Measurements from ENCODE around the gene PGM2L1. TPM values are rescaled to one million over a fixed set of nuclear protein-coding genes. Genes with fewer than 3 reads are reported as not detected.
A peak's percentile ranks its signal among the peaks of the same experiment; 100 is the strongest.

Gene PGM2L1
- total and polyA plus RNA-seq, 11 donors: 0.57 to 3.1 (median 1.8) TPM

DNA sequence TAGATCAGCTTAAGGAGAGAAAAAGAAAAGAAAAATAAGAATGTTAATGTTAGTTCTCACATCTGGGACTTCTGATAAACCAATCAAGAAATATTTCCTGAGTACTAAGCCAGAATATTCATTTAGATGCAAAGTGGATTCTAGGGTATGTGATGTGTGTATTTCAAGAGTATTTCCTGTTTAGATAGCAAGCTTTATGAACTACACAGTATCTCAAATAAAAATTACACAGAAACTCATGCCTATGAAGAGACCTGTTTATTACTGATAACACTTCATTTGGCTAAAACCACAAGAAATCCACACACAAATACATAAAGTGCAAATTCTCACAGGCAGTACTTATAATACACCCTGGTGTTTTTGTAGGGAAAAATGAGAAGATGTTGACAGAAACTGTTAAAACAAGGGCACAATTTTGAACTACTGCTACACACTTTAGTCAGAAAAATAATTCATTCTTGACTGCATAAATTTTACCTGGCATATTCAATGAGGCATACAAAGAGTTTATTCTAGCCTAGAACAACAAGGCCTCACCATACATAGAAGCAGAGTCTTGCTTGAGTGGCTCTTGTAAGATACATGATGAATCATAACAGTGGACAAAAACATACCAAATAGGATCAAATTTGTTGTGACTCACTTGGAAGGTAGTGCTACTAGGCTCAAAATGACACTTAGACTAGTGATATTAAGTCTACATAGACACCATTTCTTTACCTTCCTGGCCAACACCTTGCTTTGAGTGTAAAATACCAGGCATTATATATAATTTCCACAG, 68.0 kb downstream of the PGM2L1 start:
- ATAC-seq (no peak), DNase-seq (no peak)
- Histone ChIP-seq H3K9me3 (peaks cover 0 to 3% (median 0%) of the 10 kb centered on the region in 12 donors), H3K27me3 (no peaks in the 10 kb centered on the region), H3K27ac (no peak overlapping the region), H3K4me3 (no peak overlapping the region), H3K4me1 (peaks cover 0 to 21% (median 19%) of the 10 kb centered on the region in 12 donors), H3K36me3 (no peaks in the 10 kb centered on the region)
- TF ChIP-seq POLR2A (IDR thresholded peaks at IDR 0.05): no peak
- TF ChIP-seq, protein P1, sequence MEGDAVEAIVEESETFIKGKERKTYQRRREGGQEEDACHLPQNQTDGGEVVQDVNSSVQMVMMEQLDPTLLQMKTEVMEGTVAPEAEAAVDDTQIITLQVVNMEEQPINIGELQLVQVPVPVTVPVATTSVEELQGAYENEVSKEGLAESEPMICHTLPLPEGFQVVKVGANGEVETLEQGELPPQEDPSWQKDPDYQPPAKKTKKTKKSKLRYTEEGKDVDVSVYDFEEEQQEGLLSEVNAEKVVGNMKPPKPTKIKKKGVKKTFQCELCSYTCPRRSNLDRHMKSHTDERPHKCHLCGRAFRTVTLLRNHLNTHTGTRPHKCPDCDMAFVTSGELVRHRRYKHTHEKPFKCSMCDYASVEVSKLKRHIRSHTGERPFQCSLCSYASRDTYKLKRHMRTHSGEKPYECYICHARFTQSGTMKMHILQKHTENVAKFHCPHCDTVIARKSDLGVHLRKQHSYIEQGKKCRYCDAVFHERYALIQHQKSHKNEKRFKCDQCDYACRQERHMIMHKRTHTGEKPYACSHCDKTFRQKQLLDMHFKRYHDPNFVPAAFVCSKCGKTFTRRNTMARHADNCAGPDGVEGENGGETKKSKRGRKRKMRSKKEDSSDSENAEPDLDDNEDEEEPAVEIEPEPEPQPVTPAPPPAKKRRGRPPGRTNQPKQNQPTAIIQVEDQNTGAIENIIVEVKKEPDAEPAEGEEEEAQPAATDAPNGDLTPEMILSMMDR (IDR thresholded peaks at IDR 0.05): no peak
- intact Hi-C loops (cut with DNase I): no loop called here

DNA sequence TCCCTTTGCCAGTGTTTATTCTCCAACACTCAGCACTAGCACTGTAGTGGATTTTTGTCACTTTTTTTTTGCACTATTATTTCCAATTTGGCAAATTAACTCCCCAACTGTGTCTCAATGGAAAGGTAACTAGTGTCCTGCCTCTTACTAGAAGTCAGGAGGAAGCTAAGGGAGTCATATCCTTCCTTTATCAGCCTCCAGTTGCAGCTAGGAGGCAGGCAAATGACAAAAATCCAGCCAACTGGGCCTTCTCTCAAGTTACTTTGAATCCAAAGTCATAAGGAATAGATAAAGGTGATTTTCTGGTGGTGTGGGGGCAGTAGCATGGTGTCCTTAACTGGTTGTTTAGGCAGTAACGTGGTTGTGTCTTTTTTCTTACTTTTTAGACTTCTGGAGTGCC, 71.2 kb downstream of the PGM2L1 start:
- Histone ChIP-seq H3K4me1 (peaks cover 0 to 36% (median 27%) of the 10 kb centered on the region in 12 donors), H3K27ac (no peak overlapping the region), H3K27me3 (no peaks in the 10 kb centered on the region), H3K4me3 (no peak overlapping the region), H3K9me3 (peaks cover 0 to 9% (median 0%) of the 10 kb centered on the region in 12 donors), H3K36me3 (no peaks in the 10 kb centered on the region)
- no peak for TF ChIP-seq POLR2A (IDR thresholded peaks at IDR 0.05)
- TF ChIP-seq, protein P1 (IDR thresholded peaks at IDR 0.05): no peak
- WGBS, 4 donors: 84 to 92% (median 90%) methylated on average over 1 of the region's 1 CpG
- intact Hi-C loops (cut with DNase I): loop anchor here in 4 of 10 donors (10.0 kb wide), 1 partner anchor 72 kb away; no protein-coding TSS in a partner anchor
- DNase-seq (no peak), ATAC-seq (no peak)

DNA sequence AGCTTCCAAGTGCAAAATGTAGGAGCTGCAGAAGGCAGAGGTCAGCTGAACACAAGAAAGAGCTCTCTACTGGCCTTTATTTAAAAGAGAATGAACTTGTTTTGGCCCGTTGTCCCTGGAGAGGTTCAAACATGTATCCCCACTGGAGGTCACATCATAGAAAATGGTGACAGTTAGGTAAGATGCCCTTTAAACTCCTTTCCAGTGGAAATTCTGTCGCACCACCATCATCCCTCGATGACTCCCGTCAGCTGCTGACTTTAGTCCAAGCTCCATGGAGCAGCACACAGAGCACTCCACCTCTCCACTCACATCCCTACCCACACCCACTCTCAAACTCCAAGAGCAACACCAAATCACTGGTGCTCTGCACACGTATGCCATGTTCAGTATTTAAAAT, 71.6 kb downstream of the PGM2L1 start:
- peak overlapping the region in 1 of 12 donors; percentile 57 for H3K27ac ChIP-seq
- DNase-seq (no peak), ATAC-seq (no peak)
- no peaks in the 10 kb centered on the region for H3K36me3 ChIP-seq
- no peak overlapping the region for H3K4me3 ChIP-seq
- H3K27me3 ChIP-seq: no peaks in the 10 kb centered on the region
- 62 to 71% (median 69%) methylated on average over 5 of the region's 5 CpGs for WGBS, 4 donors
- peaks cover 0 to 41% (median 31%) of the 10 kb centered on the region in 12 donors for H3K4me1 ChIP-seq
- intact Hi-C loops (cut with DNase I): loop anchor here in 4 of 10 donors (10.0 kb wide), 1 partner anchor 72 kb away; no protein-coding TSS in a partner anchor
- H3K9me3 ChIP-seq: peaks cover 0 to 9% (median 0%) of the 10 kb centered on the region in 12 donors
- TF ChIP-seq POLR2A (IDR thresholded peaks at IDR 0.05): no peak
- TF ChIP-seq, protein P1 (IDR thresholded peaks at IDR 0.05): no peak
